Kasumi-1 (cell line): ENCODE results near the gene PDPK1.
"Not testable (repeated sequence)": the region's sequence is repeated elsewhere in the genome, so short reads cannot be mapped to it uniquely, and the experiment has no call there.

Source experiments
- DNase-seq, 2 experiments: peaks; one replicate each; lab custom pipeline; 2025; lab: John Stamatoyannopoulos, UW

Gene PDPK1

DNA sequence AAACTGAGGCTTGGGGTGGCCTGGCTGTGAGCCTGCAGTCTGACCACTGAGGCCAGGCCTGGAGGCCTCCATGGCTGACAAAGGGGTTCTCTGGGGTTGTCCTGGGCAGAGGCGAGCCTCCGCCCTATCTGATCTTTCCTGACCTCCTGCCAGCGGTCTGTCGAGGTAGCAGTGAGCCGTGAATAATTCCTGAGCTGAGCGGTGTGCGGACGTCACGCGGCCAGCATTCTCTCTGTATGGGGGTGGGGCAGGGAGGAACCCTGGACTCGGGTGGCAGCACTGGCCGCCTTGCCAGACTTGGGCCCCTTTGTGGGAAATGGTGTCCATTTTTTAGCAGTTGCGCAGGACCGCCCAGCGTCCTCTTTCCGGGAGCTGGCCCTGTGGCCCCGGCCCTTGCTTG is 74.1 kb downstream of the PDPK1 start:
- not testable (repeated sequence) for DNase-seq

DNA sequence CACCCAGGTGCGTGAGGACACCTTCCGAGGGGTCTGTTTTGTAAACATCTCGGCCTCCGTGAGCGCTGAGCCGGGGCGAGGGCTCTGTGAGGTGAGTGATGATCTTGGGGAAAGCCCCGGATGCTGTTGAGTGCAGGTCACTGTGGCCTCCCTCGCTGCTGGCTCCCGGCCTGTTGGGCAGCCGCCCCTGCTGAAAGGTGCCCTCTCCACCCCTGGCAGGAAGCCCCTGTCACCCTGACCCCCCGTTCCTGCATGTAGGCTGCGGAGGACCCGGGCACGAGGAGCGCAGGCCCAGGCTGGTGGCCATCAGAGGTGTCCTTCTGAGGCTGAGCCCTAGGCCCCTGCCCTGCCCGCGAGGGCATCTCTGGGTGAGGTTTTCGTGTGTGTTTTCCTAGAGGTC is 75.4 kb downstream of the PDPK1 start:
- not testable (repeated sequence) for DNase-seq

DNA sequence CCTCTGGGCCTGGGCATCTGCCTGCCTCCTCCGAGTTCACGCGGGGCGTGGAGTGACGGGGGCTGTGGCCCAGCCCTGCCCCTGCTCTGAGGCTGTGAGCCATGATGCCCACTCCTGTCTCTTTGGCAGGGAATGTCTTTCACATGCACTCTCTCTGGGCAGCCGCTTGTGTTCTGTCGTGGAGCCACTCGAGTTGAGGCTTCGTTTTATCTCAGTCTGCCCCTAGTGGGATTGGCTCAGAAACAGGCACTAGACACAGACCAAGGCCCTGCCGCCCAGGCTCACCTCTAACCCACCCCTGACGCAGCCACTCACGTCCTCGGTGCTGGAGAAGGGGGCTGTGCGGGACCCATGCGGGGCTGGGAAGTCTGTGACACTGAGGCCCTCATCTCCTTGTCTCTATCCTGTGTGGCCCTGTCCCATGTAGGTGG is 77.0 kb downstream of the PDPK1 start:
- no peak for DNase-seq

DNA sequence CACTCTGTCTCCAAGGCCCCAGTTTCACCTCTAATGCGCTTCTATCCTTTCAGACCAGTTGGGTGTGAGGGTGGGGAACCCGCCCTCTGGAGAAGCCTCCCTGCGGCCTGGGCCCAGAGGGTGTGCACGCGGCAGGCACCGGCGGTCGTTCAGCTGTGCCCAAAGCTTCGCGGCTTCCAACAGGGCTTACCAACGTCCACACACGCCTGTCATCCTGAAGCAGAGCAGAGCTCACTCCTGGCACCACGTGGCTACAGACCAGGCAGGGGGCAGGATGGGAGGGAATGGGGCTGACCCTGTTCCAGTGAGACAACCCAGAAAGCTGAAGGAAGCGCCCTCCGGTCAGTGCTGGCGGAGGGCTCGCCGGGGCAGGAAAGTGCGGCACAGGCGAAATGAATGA is 81.1 kb downstream of the PDPK1 start:
- DNase-seq = not testable (repeated sequence)

DNA sequence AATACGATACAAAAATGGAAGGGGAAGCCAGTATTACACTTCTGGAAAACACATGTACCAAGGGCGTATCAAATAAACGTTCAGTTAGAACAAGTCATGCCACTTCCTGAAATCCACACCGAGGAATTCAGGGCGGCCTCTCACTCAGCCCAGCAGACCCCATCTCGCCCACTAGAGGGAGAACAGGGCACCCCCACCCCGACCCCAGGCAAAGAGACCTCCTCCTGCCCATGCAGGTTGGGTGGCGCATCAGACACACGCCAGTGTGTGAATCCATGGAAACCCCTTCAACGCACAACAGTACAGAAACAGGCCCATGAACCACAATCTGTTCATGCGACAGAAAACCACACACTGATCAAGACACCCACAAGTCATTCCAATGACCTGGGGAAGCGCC is 81.8 kb downstream of the PDPK1 start:
- DNase-seq = not testable (repeated sequence)

DNA sequence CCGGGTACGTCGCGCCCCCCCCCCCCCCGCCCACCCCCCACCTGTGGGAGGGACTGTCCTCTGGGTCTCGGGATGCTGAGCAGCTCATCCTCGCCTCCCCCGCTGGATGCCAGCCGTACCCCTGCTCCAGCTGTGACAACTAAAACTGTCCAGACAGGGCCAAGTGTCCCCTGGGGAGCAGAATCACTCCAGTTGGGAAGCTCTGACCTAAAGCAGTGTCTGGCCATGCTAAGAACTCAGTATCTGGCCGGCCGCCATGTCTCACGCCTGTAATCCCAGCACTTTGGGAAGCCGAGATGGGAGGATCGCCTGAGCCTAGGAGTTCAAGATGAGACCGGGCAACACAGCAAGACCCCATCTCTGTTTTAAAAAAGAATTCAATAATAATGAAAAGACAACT is 83.0 kb downstream of the PDPK1 start:
- not testable (repeated sequence) for DNase-seq

DNA sequence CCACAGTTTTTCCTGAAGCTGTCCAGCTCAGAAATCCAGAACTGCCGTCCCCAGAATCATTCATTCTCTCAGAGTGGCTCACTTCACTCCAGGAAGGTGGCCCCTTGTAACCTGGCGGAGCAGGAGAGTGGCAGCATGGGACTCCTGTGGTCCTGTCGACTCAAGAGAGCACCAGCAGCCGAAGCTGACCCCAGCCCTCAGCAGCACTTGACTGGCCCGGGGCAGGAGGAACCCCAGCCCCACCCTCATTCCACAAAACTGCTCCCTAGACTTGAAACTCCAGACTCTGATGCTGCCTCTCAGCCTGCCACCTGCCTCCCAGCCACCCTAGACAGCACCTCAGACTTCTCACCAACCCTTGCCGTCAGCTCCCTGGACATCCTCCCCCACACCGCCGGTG is 83.6 kb downstream of the PDPK1 start:
- not testable (repeated sequence) for DNase-seq

DNA sequence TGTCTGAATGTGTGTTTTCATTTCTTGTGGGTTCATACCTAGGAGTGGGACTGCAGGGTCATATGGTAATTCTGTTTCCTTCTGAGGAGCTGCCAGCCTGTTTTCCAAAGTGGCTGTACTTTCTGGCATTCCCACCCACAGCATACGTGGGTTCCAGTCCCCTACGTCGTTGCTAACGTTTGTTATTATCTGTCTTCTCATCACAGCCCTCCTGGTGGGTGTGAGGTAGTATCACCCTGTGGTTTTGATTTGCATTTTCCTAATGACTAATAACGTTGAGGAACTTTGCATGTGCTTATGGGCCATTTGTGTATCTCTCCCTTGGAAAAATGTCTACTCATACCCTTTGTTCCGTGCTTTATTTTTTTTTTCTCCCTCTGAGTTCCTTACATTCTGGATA is 89.3 kb downstream of the PDPK1 start:
- DNase-seq = not testable (repeated sequence)

DNA sequence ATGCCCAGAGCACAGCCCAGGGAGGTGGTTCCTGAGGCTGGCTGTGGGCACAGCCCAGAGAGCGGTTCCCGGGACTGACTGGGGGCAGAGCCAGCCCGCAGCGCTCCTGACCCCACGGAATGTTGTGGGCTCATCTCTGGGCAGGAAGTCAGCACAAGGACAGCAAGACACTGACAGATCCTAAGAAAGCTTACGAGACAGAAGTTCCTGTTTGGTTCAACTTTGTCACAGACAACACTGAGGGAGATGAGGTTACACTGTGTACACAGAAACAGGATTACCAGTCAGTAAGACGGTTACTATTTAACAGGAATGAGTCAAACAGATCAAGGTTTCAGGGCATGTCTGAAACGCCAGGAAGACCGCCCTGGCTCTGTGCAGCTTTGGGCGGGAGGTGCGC is 93.4 kb downstream of the PDPK1 start:
- not testable (repeated sequence) for DNase-seq

DNA sequence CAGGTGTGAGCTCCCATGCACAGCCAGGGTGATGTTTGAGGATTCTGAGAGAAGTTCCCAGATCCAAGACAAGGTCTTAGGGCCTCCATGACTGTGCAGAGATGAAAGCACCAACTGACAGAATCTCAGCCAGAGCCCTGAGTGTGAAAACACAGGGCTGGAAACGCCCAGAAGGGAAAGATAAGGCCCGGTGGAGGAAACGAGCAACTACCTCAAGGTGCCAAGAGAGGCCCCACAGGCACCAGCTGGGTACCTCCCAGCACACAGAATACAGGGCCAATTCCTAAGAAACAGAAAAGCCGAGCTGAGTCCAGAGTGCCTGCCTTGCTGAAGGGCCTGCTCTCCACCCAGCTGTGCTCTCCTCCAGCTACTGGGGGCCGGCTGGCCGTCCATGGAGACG is 94.5 kb downstream of the PDPK1 start:
- not testable (repeated sequence) for DNase-seq

DNA sequence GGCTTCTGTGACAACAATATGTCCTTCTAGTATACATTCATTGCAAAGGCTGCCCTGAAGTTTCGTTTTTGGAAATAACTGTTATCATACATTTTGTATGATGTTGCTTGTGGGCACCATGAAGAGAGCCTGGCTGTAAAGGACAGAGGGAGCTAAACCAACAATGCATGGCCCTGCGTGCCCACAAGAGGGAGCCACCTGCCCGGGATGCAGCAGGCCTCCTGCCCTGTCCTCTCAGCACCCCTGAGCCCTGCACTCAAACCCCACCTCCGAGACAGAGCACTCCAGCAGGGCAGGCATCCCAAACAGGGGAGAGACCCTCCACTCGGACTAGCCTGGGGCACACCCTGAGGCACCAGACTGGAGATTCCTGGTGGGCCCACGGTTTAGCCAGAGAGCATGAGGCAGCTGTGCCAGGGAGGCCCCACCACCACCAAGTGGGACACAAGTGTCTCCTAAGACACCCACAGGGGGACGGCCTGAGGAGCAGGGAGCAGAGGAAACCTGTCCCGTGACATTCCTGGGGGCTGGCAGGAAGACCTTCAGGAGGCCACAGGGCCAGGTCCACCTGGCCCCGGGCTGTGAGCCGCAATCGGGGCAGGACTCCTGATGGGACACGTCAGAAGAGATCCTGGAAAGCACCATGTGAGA is 101.4 kb downstream of the PDPK1 start:
- not testable (repeated sequence) for DNase-seq

DNA sequence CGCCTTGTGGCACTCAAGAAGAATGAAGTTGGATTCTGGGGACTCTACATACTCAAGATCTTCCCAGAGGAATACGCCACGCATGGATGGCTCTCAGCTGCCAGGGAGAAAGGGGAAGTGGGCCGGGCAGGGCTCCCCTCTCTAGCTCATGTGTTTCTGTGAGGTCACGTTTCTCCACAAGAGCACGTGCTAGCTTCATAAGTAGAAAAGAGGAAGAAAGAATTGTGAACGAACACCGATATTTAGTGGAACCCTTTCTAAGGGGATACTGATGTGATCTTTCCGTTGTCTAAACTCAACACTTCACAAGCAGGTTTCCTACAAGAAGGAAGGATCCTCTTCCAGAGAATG is 101.9 kb downstream of the PDPK1 start:
- not testable (repeated sequence) for DNase-seq

DNA sequence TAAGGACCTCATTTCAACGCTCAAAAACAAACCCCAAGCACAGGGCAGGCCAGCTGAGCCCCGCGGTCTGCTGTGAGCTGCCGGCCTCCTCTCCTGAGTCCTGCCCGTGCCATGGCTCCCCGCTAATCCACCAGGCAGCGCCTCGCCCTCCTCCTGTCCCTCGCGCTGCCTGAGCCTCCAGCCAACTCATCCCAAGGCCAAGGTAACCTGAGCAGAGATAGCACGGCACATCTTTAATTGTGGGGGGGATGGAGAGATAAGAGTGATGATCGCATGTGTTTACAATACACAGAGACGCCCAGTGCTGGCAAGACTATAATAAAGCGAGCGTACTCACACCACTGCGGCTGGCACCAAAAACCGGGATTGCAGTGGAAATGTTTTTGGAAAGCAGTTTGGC is 104.7 kb downstream of the PDPK1 start:
- not testable (repeated sequence) for DNase-seq

DNA sequence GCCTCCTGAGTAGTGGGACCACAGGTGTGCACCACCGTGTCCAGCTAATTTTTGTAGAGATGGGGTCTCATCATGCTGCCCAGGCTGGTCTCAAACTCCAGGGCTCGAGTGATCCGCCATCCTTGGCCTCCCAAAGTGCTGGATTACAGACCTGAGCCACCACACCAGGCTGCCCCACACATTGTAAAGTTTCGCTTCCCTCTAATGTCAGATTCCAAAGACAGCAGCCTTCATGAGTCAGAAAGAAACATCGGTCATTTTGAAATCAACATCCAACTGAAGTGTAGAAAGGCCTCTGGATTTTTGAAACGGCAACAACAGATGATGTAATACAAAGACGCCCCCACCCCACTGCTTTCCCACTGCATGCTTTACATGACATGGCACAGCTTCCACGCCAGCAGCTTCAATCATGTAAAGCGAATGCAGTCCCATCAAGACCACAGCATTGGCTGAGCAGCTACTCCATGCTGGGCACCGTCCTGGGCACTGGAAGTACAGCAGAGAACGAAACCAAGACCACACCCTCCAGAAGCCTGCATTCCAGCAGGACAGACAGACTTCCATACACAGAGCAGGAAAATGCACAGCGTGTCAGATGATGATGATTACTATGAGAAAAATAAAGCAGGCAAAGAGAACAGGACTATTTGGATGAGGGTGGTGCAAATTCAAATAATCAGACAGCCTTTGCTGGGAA is 107.1 kb downstream of the PDPK1 start:
- DNase-seq = not testable (repeated sequence)

DNA sequence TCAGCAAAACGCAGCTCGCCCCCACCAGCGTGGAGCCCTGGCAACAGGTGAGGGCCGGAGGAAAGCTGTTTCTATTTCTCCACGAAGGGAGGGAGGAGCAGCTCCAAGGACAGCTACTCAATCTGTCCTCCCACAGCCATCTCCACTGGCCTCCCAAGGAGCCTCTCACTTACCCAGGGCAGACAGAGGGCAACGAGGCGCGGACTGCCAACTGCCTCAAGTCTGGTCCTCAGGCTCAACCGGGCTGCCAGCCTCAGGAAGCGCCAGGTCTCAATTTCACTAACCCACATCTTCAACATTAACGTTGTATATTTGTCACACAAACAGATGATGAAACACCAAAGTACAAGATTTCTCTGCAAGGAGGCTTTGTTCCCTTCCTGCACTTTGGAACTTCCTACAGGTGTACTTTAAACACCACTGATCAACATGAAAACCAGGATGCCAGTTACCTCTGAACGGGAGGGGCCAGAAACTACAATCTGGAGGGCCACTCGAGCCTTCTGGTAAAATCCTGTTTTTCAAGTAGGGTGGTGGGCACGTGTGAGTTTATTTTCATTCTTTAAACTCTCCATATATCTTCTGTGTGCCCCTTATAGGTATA is 113.5 kb downstream of the PDPK1 start:
- DNase-seq = not testable (repeated sequence)
